Adrenal gland (tissue), 12 donors: ENCODE data around the gene MRPS2. TPM values are rescaled to one million over a fixed set of nuclear protein-coding genes. Genes with fewer than 3 reads are reported as not detected.
A peak's percentile ranks its signal among the peaks of the same experiment; 100 is the strongest.
"Not testable (repeated sequence)": the region's sequence is repeated elsewhere in the genome, so short reads cannot be mapped to it uniquely, and the experiment has no call there.

Experiments used
- DNase-seq, 7 donors: peaks; one replicate each; pipeline ENCODE4 v3.0.0-alpha.2; 2019 to 2020
- H3K27ac ChIP-seq, 5 donors: fragments of 200-600 bp; sonication (generic) in 4 of 5; 1 replicate in 3 of 5; 2 replicates in 2 of 5; pipeline versions ENCODE4 v1.5.1 to v1.8.0; 2016 to 2020; ENCODE audit warnings: mild to moderate bottlenecking in 1 of 5
- H3K27me3 ChIP-seq: fragments of 200-600 bp; 2 replicates; pipeline ENCODE4 v1.8.0; 2021
- H3K36me3 ChIP-seq, 2 donors: fragments of 200-600 bp; replicated peaks in 1 of 2; 1 replicate in 1 of 2; 2 replicates in 1 of 2; pipeline versions ENCODE4 v1.5.1 to v1.8.0; 2018 to 2022
- H3K4me1 ChIP-seq, 2 donors: fragments of 200-600 bp; replicated peaks in 1 of 2; 1 replicate in 1 of 2; 2 replicates in 1 of 2; pipeline versions ENCODE4 v1.5.1 to v1.8.0; 2018 to 2021
- H3K4me3 ChIP-seq, 4 donors: fragments of 200-600 bp; sonication (generic) in 3 of 4; one replicate each; pipeline ENCODE4 v1.5.1; 2016 to 2018
- H3K9me3 ChIP-seq, 3 donors: fragments of 200-600 bp; sonication (generic) in 1 of 3; replicated peaks in 1 of 3; 1 replicate in 2 of 3; 2 replicates in 1 of 3; pipeline versions ENCODE4 v1.5.1 to v1.8.0; 2016 to 2021
- POLR2A ChIP-seq, 2 donors: fragments of 450-650 bp; IDR thresholded peaks; one replicate each; pipeline ENCODE4 v1.6.1; 2017; ENCODE audit warnings: antibody characterized with exemption in 2 of 2, mild to moderate bottlenecking in 2 of 2, moderate library complexity in 1 of 2
- WGBS, 4 donors: extraction: QIAGEN DNeasy Blood & Tissue Kit in 2 of 4; methylation state at CpG; one replicate each; pipeline versions ENCODE4 v1.1.5 to v1.1.7; 2013 to 2017; 5-methylcytosine and 5-hydroxymethylcytosine counted together
- intact Hi-C, 2 donors: fragments of 100-400 bp; cut with DNase I; formaldehyde crosslinking; loops; one replicate each; pipeline versions ENCODE4 v1.14.1 to v1.15.0; 2022 to 2023
- polyA plus RNA-seq, 3 donors: library from polyadenylated mRNA; stranded (reverse); fragments of 200-250 nt in 2 of 3; fragments of 350-450 nt in 1 of 3; fragmentation: Illumina TruSeq in 1 of 3; extraction: RNeasy Lipid Tissue Mini Kit (QIAGEN cat#74804) in 1 of 3; gene quantifications; one replicate each; pipeline ENCODE4 v1.2.3, GENCODE V29; 2013 to 2014
- total RNA-seq, 9 donors: library from RNA; depleted of rRNA in 4 of 9; stranded (reverse); fragments of >200 nt in 4 of 9; fragments of 120-200 nt in 1 of 9; fragmentation: NEBNext Ultra II Directional in 1 of 9; extraction: Animal tissue kit (Norgen Biotek cat#: 25700) in 1 of 9; gene quantifications; one replicate each; pipeline versions ENCODE4 v1.1.0 to v1.2.4, GENCODE V29; 2013 to 2023
- TF ChIP-seq, protein P1 (sequence below), 6 experiments: fragments of 450-650 bp in 4 of 6; fragments of 200-600 bp in 2 of 6; sonication (generic) in 1 of 6; IDR thresholded peaks; 1 replicate in 5 of 6; 2 replicates in 1 of 6; pipeline versions ENCODE4 v1.5.1 to v1.8.0; 2016 to 2021; ENCODE audit warnings: antibody characterized with exemption in 6 of 6, mild to moderate bottlenecking in 2 of 6, moderate library complexity in 1 of 6
- donor health status: healthy with polysubstance abuse.
- donor health status: Bipolar disorder and iron deficiency.
- donor health status: DM: yes; HTN: yes; CAD: no.
- donor health status: DM: no; HTN: no; CAD: no.
- donor health status: DM: no; HTN: no; CAD: no.
- donor health status: DM: yes; HTN: yes; CAD: no.

MRPS2 gene
- total and polyA plus RNA-seq, 12 donors: 31.8 to 84.1 (median 59.8) TPM

GRCh38 chr9:135533113-135533512 is 32.6 kb downstream of the MRPS2 start:
- Histone ChIP-seq H3K4me1 (no peaks in the 10 kb centered on the region), H3K36me3 (no peaks in the 10 kb centered on the region), H3K27ac (no peak overlapping the region), H3K4me3 (no peak overlapping the region), H3K27me3 (no peaks in the 10 kb centered on the region), H3K9me3 (no peaks in the 10 kb centered on the region)
- 84 to 97% (median 93%) methylated on average over 3 of the region's 3 CpGs for WGBS, 4 donors
- TF ChIP-seq POLR2A (IDR thresholded peaks at IDR 0.05): no peak
- TF ChIP-seq, protein P1, sequence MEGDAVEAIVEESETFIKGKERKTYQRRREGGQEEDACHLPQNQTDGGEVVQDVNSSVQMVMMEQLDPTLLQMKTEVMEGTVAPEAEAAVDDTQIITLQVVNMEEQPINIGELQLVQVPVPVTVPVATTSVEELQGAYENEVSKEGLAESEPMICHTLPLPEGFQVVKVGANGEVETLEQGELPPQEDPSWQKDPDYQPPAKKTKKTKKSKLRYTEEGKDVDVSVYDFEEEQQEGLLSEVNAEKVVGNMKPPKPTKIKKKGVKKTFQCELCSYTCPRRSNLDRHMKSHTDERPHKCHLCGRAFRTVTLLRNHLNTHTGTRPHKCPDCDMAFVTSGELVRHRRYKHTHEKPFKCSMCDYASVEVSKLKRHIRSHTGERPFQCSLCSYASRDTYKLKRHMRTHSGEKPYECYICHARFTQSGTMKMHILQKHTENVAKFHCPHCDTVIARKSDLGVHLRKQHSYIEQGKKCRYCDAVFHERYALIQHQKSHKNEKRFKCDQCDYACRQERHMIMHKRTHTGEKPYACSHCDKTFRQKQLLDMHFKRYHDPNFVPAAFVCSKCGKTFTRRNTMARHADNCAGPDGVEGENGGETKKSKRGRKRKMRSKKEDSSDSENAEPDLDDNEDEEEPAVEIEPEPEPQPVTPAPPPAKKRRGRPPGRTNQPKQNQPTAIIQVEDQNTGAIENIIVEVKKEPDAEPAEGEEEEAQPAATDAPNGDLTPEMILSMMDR (IDR thresholded peaks at IDR 0.05): no peak
- no peak for DNase-seq
- intact Hi-C loops: no loop called here

DNA sequence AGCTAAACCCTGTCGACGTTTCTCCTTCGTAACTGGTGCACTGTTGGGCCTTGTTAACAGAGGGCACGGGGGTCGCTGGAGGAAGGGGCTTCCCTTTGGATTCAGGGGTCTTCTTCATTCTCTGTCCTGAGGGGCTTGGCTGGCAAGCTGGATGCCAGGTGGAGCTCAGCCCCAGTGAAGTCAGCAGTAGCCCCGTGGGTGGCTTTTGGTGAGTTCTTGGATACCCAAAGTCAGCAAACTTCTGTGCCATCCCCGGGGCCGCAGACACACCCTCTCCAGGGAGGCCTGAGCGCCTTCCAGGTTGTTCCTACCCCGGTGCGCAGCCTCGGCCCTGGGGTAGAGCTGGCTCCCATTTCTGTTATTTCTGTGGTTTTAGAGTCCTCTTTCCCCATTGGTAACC is 33.2 kb downstream of the MRPS2 start:
- no peaks in the 10 kb centered on the region for H3K27me3 ChIP-seq
- H3K4me3 ChIP-seq: no peak overlapping the region
- no peaks in the 10 kb centered on the region for H3K4me1 ChIP-seq
- intact Hi-C loops: no loop called here
- H3K27ac ChIP-seq: no peak overlapping the region
- no peaks in the 10 kb centered on the region for H3K36me3 ChIP-seq
- peak in 1 of 7 donors; percentile 6 for DNase-seq
- 89 to 93% (median 91%) methylated on average over 7 to 12 of the region's 12 CpGs for WGBS, 4 donors
- no peak for TF ChIP-seq POLR2A (IDR thresholded peaks at IDR 0.05)
- TF ChIP-seq, protein P1 (IDR thresholded peaks at IDR 0.05): no peak
- no peaks in the 10 kb centered on the region for H3K9me3 ChIP-seq

DNA sequence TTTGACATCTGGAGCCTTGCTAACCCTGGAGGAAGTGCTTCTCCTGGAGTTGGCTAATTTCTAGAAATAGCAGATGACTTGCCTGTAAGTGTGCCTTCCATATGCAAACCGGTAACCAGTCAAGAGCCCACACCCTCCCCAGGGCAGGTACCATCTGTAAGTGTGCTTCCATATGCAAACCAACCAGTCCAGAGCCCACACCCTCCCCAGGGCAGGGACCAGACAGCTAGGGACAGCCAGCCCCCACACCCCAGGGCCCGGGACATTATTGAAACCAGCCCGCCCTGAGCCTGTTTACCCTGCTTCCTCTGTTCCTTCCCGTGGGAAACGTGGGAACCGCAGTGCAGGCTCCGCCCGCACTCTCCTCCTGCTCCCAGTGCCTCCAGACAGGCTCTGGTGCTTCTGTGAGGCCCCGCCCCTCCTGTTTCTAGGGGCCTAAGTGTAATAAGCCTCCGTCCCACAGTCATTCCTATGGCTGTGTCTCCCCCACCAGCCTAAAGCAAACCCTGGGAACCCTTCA is 33.8 kb downstream of the MRPS2 start:
- H3K4me1 ChIP-seq, H3K9me3 ChIP-seq, H3K27me3 ChIP-seq, H3K4me3 ChIP-seq, H3K36me3 ChIP-seq, H3K27ac ChIP-seq, DNase-seq, intact Hi-C loops: not testable (repeated sequence)
- WGBS, 4 donors: 49 to 78% (median 59%) methylated on average over 4 to 10 of the region's 10 CpGs

GRCh38 chr9:135534826-135535225 is 34.3 kb downstream of the MRPS2 start:
- WGBS, 4 donors: 70 to 100% (median 80%) methylated on average over 1 to 4 of the region's 4 CpGs
- H3K9me3 ChIP-seq, H3K4me3 ChIP-seq, intact Hi-C loops, H3K27ac ChIP-seq, H3K27me3 ChIP-seq, H3K36me3 ChIP-seq, H3K4me1 ChIP-seq: not testable (repeated sequence)
- peak in 1 of 7 donors; percentile 8 for DNase-seq

DNA sequence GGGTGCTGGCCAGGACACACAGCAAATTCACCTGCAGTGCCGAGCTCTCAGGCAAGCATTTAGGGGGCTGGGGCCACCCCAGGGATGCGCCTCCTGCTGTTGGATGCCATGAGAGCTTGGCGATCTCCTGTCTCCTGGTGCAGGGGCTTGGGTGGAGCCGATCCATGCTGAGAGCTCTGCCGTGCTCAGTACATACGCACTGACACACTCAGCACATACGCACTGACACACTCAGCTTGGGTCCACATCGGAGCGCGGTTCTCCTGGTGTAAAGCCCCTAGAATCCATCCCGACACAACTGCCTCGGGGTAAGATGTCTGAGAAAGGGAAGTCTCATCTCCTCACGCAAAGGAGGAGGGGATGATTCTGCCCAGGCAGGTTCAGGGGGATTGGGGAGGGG is 35.1 kb downstream of the MRPS2 start:
- H3K9me3 ChIP-seq, H3K27me3 ChIP-seq, H3K4me1 ChIP-seq, H3K27ac ChIP-seq, H3K4me3 ChIP-seq, intact Hi-C loops, H3K36me3 ChIP-seq: not testable (repeated sequence)
- peak in 1 of 7 donors; percentile 3 for DNase-seq
- WGBS, 4 donors: 22 to 87% (median 83%) methylated on average over 1 to 13 of the region's 13 CpGs

- no peaks in the 10 kb centered on the region for H3K27me3 ChIP-seq
- no peak overlapping the region for H3K27ac ChIP-seq
- no peaks in the 10 kb centered on the region for H3K9me3 ChIP-seq
- no peaks in the 10 kb centered on the region for H3K36me3 ChIP-seq
- peak in 3 of 7 donors; percentile 13 to 39 (median 19) for DNase-seq
- 55 to 70% (median 65%) methylated on average over 8 of the region's 8 CpGs for WGBS, 4 donors
- TF ChIP-seq, protein P1 (IDR thresholded peaks at IDR 0.05): no peak
- H3K4me1 ChIP-seq: no peaks in the 10 kb centered on the region
- no peak overlapping the region for H3K4me3 ChIP-seq
- intact Hi-C loops: no loop called here
These were observed 35.7 kb downstream of the MRPS2 start for GRCh38 chr9:135536216-135536615.

- not testable (repeated sequence) for H3K4me3 ChIP-seq, DNase-seq, H3K36me3 ChIP-seq, H3K4me1 ChIP-seq, H3K9me3 ChIP-seq, H3K27ac ChIP-seq, H3K27me3 ChIP-seq
- intact Hi-C loops: loop anchor here in 1 of 2 donors (10.0 kb wide), 1 partner anchor 1899 kb away; no protein-coding TSS in a partner anchor
- WGBS, 4 donors: 27 to 39% (median 33%) methylated on average over 8 of the region's 8 CpGs
These were observed 42.9 kb downstream of the MRPS2 start for GRCh38 chr9:135543262-135543894.
